Right renal cortex interstitium (tissue), 3 donors: Measurements from ENCODE around the gene TENM4. TPM values are rescaled to one million over a fixed set of nuclear protein-coding genes. Genes with fewer than 3 reads are reported as not detected.

Source experiments
- DNase-seq, 3 donors: peaks; one replicate each; pipeline ENCODE4 v3.0.0-alpha.2; 2013; ENCODE audit warnings: low read depth in 3 of 3, low spot score in 2 of 3
- polyA plus RNA-seq, 3 donors: library from polyadenylated mRNA; unstranded; fragments of 120-200 nt; gene quantifications; one replicate each; pipeline ENCODE4 v1.2.1, GENCODE V29; 2013; ENCODE audit not compliant: insufficient read length in 3 of 3

TENM4 gene
- polyA plus RNA-seq, 3 donors: 20.2 to 22.7 (median 21.1) TPM

GRCh38 chr11:78659326-78660270 is 781.2 kb downstream of the TENM4 start:
- no peak for DNase-seq

GRCh38 chr11:78657968-78658839 is 782.6 kb downstream of the TENM4 start:
- DNase-seq: no peak

- DNase-seq: no peak
Observed at GRCh38 chr11:78657441-78657840, 783.4 kb downstream of the TENM4 start.

GRCh38 chr11:78656984-78657383 is 783.8 kb downstream of the TENM4 start:
- DNase-seq: no peak

- no peak for DNase-seq
Observed at GRCh38 chr11:78656327-78656726, 784.5 kb downstream of the TENM4 start.

GRCh38 chr11:78655561-78655960 is 785.3 kb downstream of the TENM4 start:
- no peak for DNase-seq

GRCh38 chr11:78654866-78655265 is 786.0 kb downstream of the TENM4 start:
- DNase-seq: no peak

GRCh38 chr11:78654071-78654470 is 786.8 kb downstream of the TENM4 start:
- DNase-seq: no peak

GRCh38 chr11:78653294-78653909 is 787.4 kb downstream of the TENM4 start:
- DNase-seq: no peak

GRCh38 chr11:78652843-78653239 is 788.0 kb downstream of the TENM4 start:
- DNase-seq: no peak

- no peak for DNase-seq
Observed at GRCh38 chr11:78651923-78652842, 788.6 kb downstream of the TENM4 start.

- no peak for DNase-seq
Observed at GRCh38 chr11:78651136-78651775, 789.6 kb downstream of the TENM4 start.

- no peak for DNase-seq
Observed at GRCh38 chr11:78649361-78650215, 791.2 kb downstream of the TENM4 start.

- DNase-seq: no peak
Observed at GRCh38 chr11:78647986-78648875, 792.6 kb downstream of the TENM4 start.

GRCh38 chr11:78647266-78647915 is 793.4 kb downstream of the TENM4 start:
- no peak for DNase-seq

- DNase-seq: peak; percentile 27 to 50 (median 43)
Observed at GRCh38 chr11:78646564-78647185, 794.2 kb downstream of the TENM4 start.
